ENCODE measurements around the gene MEIOSIN. TPM values are rescaled to one million over a fixed set of nuclear protein-coding genes. Genes with fewer than 3 reads are reported as not detected.
"Not testable (repeated sequence)": the region's sequence is repeated elsewhere in the genome, so short reads cannot be mapped to it uniquely, and the experiment has no call there.

Gene MEIOSIN
- total and polyA plus RNA-seq, 11 donors, result not detected

- H3K27ac ChIP-seq, result no peak overlapping the region
- DNase-seq, result peak in 1 of 5 donors; percentile 57
- no peaks in the 10 kb centered on the region for H3K36me3 ChIP-seq
- ATAC-seq, result peak; percentile 48 to 86 (median 78)
- WGBS, 4 donors, result 8 to 12% (median 11%) methylated on average over 10 of the region's 10 CpGs
- TF ChIP-seq POLR2A (IDR thresholded peaks at IDR 0.05), result no peak
- TF ChIP-seq CTCF (IDR thresholded peaks at IDR 0.05), result peak; percentile 80 to 93 (median 88)
- peaks cover 0 to 9% (median 6%) of the 10 kb centered on the region in 12 donors for H3K4me1 ChIP-seq
- no peak overlapping the region for H3K4me3 ChIP-seq
- intact Hi-C loops (cut with DNase I), result loop anchor here in 5 of 10 donors (1.0 to 2.0 kb wide), 4 partner anchors 18 to 29 kb away; no protein-coding TSS in a partner anchor
- no peaks in the 10 kb centered on the region for H3K9me3 ChIP-seq
- peaks cover 0 to 69% (median 0%) of the 10 kb centered on the region in 9 donors for H3K27me3 ChIP-seq
These were observed 65.8 kb downstream of the MEIOSIN start for GRCh38 chr19:45798995-45799517.

GRCh38 chr19:45799541-45799940, 66.3 kb downstream of the MEIOSIN start:
- DNase-seq, H3K9me3 ChIP-seq, H3K27ac ChIP-seq, H3K36me3 ChIP-seq, H3K4me1 ChIP-seq, H3K4me3 ChIP-seq: not testable (repeated sequence)
- 87 to 92% (median 90%) methylated on average over 5 of the region's 5 CpGs for WGBS, 4 donors
- intact Hi-C loops (cut with DNase I), result loop anchor here in 5 of 10 donors (1.0 to 2.0 kb wide), 4 partner anchors 19 to 29 kb away; no protein-coding TSS in a partner anchor
- H3K27me3 ChIP-seq, result peaks cover 0 to 68% (median 0%) of the 10 kb centered on the region in 9 donors
- ATAC-seq, result peak in 1 of 4 donors; percentile 8

- Histone ChIP-seq H3K4me3 (no peak overlapping the region), H3K36me3 (no peaks in the 10 kb centered on the region), H3K27me3 (peaks cover 0 to 62% (median 0%) of the 10 kb centered on the region in 9 donors), H3K9me3 (no peaks in the 10 kb centered on the region), H3K27ac (no peak overlapping the region), H3K4me1 (peaks cover 0 to 9% (median 6%) of the 10 kb centered on the region in 12 donors)
- no peak for DNase-seq
- intact Hi-C loops (cut with DNase I), result loop anchor here in 1 of 10 donors (2.0 kb wide), 1 partner anchor 29 kb away; no protein-coding TSS in a partner anchor
- TF ChIP-seq POLR2A (IDR thresholded peaks at IDR 0.05) (no peak), CTCF (IDR thresholded peaks at IDR 0.05) (no peak)
- no peak for ATAC-seq
- 67 to 95% (median 85%) methylated on average over 3 to 8 of the region's 8 CpGs for WGBS, 4 donors
These were observed 66.9 kb downstream of the MEIOSIN start for GRCh38 chr19:45800070-45800553.

- ATAC-seq (no peak), DNase-seq (no peak)
- Histone ChIP-seq H3K27me3 (peaks cover 0 to 48% (median 0%) of the 10 kb centered on the region in 9 donors), H3K4me3 (no peak overlapping the region), H3K4me1 (peaks cover 0 to 9% (median 6%) of the 10 kb centered on the region in 12 donors), H3K27ac (no peak overlapping the region), H3K9me3 (no peaks in the 10 kb centered on the region), H3K36me3 (no peaks in the 10 kb centered on the region)
- WGBS, 4 donors, result 83 to 87% (median 86%) methylated on average over 7 of the region's 7 CpGs
- intact Hi-C loops (cut with DNase I), result loop anchor here in 1 of 10 donors (2.0 kb wide), 1 partner anchor 31 kb away; no protein-coding TSS in a partner anchor
- TF ChIP-seq CTCF (IDR thresholded peaks at IDR 0.05) (no peak), POLR2A (IDR thresholded peaks at IDR 0.05) (no peak)
These were observed 68.5 kb downstream of the MEIOSIN start for GRCh38 chr19:45801603-45802175.

All from heart left ventricle (tissue), 16 donors.